ENCODE measurements around the gene ADSL. TPM values are rescaled to one million over a fixed set of nuclear protein-coding genes. Genes with fewer than 3 reads are reported as not detected.
A peak's percentile ranks its signal among the peaks of the same experiment; 100 is the strongest.
"Not testable (repeated sequence)": the region's sequence is repeated elsewhere in the genome, so short reads cannot be mapped to it uniquely, and the experiment has no call there.

The ADSL gene
- total RNA-seq, 1 donor: 106 TPM

DNA sequence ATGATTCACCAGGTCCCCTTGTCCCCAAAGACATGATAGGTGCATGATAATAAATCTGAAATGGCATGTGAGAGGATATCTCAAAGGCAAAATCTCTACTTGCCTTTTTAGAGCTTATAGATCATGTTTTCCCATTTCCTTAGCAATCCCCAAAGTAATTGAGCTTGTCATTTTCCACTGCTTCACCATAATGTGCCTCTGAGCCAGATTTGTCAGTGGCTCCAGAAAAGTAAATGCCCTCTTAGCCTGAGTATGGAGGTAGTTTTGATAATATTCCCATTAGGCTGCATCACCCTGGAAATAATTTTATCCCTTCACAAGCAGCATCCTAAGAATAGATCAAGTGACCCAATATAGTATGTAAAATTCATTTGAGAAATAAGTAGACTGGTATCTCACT is 36.7 kb upstream of the ADSL start:
- H3K4me3 ChIP-seq (ENCODE audit: low read depth, low read length): no peak overlapping the region
- TF ChIP-seq, protein P1, sequence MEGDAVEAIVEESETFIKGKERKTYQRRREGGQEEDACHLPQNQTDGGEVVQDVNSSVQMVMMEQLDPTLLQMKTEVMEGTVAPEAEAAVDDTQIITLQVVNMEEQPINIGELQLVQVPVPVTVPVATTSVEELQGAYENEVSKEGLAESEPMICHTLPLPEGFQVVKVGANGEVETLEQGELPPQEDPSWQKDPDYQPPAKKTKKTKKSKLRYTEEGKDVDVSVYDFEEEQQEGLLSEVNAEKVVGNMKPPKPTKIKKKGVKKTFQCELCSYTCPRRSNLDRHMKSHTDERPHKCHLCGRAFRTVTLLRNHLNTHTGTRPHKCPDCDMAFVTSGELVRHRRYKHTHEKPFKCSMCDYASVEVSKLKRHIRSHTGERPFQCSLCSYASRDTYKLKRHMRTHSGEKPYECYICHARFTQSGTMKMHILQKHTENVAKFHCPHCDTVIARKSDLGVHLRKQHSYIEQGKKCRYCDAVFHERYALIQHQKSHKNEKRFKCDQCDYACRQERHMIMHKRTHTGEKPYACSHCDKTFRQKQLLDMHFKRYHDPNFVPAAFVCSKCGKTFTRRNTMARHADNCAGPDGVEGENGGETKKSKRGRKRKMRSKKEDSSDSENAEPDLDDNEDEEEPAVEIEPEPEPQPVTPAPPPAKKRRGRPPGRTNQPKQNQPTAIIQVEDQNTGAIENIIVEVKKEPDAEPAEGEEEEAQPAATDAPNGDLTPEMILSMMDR (IDR thresholded peaks at IDR 0.05; ENCODE audit: insufficient read depth, low read depth, low read length): no peak
- DNase-seq (ENCODE audit: low read depth): no peak

DNA sequence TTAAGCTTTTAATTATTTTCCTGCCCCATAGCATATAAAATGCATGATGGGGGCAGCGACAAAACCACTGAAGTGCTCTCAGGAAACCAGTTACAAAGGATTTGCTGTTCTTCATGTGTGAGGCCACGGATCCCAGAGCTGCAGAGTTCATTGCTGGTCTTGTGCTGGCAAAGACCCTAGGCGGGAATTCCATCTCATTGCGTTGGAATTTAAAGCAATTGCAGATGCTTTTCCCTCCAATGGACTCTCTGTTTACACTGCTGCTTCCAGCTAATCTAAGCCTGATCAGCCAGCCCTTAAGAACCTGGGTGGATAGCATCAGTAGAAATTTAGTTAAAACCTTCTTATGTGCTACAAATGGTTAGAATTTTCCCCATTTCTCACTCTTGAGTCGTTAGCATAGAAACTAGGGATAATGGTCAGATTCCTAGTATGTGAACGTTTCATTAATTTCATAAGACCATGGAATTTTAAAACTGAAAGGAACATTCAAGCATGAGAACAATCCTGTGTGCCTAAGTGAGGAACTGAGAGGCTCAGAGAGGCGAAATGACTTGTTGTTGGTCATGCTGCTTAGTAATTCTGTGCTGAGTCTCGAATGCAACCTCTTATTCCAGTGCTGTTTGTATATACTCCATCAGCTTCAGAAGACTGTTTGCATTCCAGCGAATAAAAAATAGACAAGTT is 36.1 kb upstream of the ADSL start:
- DNase-seq (ENCODE audit: low read depth): peak; percentile 81
- TF ChIP-seq, protein P1 (IDR thresholded peaks at IDR 0.05; ENCODE audit: insufficient read depth, low read depth, low read length): no peak
- H3K4me3 ChIP-seq (ENCODE audit: low read depth, low read length): no peak overlapping the region

DNA sequence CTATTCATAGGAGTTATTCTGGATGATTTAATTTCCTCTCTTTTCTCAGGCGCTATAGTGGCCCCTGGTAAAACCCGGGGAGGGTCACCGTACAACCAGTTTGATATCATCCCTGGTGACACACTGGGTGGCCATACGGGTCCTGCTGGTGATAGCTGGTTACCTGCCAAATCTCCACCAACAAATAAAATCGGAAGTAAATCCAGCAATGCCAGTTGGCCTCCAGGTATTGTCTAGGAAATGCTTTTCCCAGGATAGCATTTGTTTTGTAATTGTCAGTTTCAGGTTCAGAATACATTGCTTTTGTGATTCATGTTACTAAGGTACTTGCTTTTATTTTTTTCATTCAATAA is 35.6 kb upstream of the ADSL start:
- TF ChIP-seq, protein P1 (IDR thresholded peaks at IDR 0.05; ENCODE audit: insufficient read depth, low read depth, low read length): no peak
- no peak for DNase-seq (ENCODE audit: low read depth)
- H3K4me3 ChIP-seq (ENCODE audit: low read depth, low read length): no peak overlapping the region

DNA sequence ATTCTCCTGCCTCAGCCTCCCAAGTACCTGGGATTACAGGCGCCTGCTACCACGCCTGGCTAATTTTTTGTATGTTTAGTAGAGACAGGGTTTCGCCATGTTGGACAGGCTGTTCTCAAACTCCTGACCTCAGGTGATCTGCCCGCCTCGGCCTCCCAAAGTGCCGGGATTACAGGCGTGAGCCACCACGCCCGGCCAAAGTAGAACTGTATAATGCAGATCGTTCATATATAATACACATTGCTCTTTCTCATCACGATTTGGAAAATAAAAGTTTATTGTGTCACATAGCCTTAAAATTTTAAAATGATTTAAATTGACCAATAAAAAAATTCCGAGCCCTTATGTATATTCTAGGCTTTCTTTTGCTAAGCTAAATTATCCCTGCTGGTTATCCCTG is 34.7 kb upstream of the ADSL start:
- DNase-seq (ENCODE audit: low read depth); H3K4me3 ChIP-seq (ENCODE audit: low read depth, low read length): not testable (repeated sequence)

DNA sequence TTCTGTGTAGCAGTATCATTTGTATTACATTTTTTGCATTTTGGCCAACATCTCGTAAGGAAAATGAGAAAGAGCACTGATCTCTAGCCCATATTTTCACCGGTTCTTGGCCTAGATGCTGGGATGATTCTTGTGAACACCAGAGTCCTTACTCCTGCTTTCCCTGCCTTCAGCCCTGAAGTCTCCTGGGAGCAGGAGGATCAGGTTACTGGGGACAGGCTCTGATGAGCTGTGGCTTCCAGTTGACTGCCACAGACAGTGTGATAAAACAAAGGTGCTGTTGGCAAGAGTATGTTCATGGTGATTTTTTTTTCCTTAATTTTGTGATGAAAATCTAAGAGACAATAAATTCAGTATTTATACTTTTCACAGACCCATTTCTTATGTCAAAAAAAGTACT is 34.2 kb upstream of the ADSL start:
- TF ChIP-seq, protein P1 (IDR thresholded peaks at IDR 0.05; ENCODE audit: insufficient read depth, low read depth, low read length): no peak
- DNase-seq (ENCODE audit: low read depth): no peak
- no peak overlapping the region for H3K4me3 ChIP-seq (ENCODE audit: low read depth, low read length)

DNA sequence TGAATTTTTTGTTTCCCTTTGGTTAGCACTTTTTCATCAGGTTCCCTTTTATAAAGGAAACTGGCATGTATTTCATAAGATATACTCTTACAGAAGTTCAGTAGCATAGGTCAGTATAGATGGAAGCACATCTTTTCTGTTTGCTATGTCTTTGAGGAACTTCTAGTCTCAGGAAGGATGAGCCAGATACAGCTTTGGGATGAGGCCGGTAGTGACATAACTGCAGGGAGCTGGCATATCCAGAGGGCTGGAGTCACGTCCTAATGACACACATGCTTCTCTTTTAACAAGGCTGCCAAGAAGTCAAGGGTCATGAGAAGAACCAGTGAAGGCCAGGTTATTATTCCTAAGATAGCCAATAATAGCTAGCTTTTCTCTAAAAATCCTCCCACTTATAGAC is 33.3 kb upstream of the ADSL start:
- no peak overlapping the region for H3K4me3 ChIP-seq (ENCODE audit: low read depth, low read length)
- TF ChIP-seq, protein P1 (IDR thresholded peaks at IDR 0.05; ENCODE audit: insufficient read depth, low read depth, low read length): no peak
- DNase-seq (ENCODE audit: low read depth): no peak

DNA sequence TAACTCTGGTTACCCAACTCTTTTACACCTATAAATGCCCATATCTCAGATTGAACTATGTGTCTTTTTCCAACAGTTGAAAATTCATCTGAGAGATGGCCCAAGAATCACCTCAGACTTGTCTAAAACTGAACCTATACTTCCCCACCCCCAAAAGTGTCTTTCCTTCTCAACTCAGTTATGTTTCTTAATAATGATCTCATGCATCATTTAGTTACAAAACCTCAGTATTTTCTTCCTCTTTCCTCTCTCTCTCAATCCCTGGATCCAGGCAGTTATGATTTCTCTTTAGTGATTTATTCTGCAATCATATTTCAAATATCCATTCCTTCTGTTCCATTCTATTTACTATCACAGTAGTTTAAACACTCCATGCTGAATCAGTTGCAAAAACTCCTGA is 32.3 kb upstream of the ADSL start:
- TF ChIP-seq, protein P1 (IDR thresholded peaks at IDR 0.05; ENCODE audit: insufficient read depth, low read depth, low read length): no peak
- DNase-seq (ENCODE audit: low read depth): no peak
- no peak overlapping the region for H3K4me3 ChIP-seq (ENCODE audit: low read depth, low read length)

All from fibroblast of villous mesenchyme (primary cell).